ENCODE measurements around the gene CLIP3.
A peak's percentile ranks its signal among the peaks of the same experiment; 100 is the strongest.
"Not testable (repeated sequence)": the region's sequence is repeated elsewhere in the genome, so short reads cannot be mapped to it uniquely, and the experiment has no call there.

Gene CLIP3, protein sequence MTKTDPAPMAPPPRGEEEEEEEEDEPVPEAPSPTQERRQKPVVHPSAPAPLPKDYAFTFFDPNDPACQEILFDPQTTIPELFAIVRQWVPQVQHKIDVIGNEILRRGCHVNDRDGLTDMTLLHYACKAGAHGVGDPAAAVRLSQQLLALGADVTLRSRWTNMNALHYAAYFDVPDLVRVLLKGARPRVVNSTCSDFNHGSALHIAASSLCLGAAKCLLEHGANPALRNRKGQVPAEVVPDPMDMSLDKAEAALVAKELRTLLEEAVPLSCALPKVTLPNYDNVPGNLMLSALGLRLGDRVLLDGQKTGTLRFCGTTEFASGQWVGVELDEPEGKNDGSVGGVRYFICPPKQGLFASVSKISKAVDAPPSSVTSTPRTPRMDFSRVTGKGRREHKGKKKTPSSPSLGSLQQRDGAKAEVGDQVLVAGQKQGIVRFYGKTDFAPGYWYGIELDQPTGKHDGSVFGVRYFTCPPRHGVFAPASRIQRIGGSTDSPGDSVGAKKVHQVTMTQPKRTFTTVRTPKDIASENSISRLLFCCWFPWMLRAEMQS

DNA sequence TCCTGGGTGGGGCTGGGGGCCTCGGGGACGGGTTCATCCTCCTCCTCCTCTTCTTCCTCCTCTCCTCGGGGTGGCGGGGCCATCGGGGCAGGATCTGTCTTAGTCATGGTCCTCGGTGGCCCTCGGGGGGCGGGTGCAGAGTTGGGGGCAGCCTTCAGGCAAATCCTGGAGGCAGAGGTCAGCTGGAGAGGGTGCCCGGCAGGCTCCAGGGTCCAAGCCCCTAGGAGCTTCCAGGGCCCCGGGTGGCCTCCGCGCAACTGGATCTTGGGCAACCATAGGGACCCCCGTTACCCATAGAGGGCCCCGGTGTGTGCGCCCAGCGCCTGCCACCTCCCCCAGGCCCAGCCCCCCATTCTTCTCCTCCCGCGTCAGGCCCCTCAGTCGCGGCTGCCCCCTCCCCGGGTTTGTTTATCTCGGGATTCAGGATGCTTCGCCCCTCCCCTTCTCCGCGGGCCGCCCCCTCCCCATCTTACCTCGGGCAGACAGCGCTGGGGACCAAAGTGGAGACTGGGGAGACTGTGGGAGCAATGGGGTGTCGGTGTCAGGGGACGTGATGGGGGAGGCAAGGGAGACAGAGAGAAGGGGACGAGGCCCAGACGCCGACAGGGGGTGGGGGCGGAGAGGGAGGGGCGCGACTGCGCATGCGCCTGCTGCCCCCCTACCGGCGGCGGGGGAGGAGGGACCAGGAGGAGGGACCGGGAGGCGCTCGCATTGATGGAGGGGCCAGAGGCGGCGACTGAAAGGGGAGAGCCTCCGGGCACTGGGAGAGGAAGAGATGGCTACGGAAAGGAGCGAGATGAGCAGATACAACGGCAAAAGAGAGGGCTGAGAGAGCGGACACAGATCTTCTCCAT lies at the start of gene CLIP3:
Gene CLIP3, minus strand, starts transcription at position 623 of the 854 bp plus-strand sequence. Its CDS starts 516 bp downstream, at position 107.
- Mint-ChIP-seq H3K27ac (peak within 1 kb of the TSS; percentile 7), H3K9me3 (no peaks in the 10 kb centered on the region), H3K36me3 (ENCODE audit: low read depth) (peaks cover 41% of the 10 kb centered on the region), H3K4me1 (ENCODE audit: low read depth) (peaks cover 39% of the 10 kb centered on the region), H3K4me3 (peak within 1 kb of the TSS; percentile 59), H3K27me3 (peaks cover 3% of the 10 kb centered on the region)
- peak; percentile 69 for DNase-seq

DNA sequence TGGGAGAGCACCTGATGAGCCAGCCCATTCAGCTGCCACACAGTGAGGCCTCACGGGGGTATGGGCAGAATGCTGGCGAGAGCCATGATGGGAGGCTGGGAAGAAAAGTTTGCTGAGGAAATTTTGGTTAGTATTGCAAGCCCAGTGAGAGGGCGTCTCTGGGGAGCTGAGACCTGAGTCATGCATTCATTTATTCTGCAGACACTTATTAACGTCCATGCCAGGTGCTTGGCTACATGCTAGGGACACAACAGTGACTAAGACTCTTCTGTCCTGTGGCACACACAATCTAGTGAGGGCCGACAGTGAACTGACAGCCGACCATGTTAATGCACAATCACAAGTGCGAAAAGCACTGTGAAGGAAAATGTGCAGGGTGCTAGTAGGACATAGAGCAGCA lies 49.2 kb upstream of the CLIP3 start:
- Mint-ChIP-seq H3K4me3 (no peak overlapping the region), H3K36me3 (ENCODE audit: low read depth) (peaks cover 87% of the 10 kb centered on the region)

GRCh38 chr19:36081385-36081784 lies 48.7 kb upstream of the CLIP3 start:
- Mint-ChIP-seq H3K36me3 (ENCODE audit: low read depth) (peaks cover 85% of the 10 kb centered on the region), H3K27me3 (no peaks in the 10 kb centered on the region), H3K4me3 (no peak overlapping the region), H3K9me3 (no peaks in the 10 kb centered on the region), H3K4me1 (ENCODE audit: low read depth) (no peaks in the 10 kb centered on the region), H3K27ac (no peak overlapping the region)
- DNase-seq = no peak

More for the DNA sequence above, 49.2 kb upstream of the CLIP3 start:
- no peak for DNase-seq
- Mint-ChIP-seq H3K9me3 (no peaks in the 10 kb centered on the region), H3K4me1 (ENCODE audit: low read depth) (no peaks in the 10 kb centered on the region), H3K27ac (no peak overlapping the region), H3K27me3 (no peaks in the 10 kb centered on the region)

DNA sequence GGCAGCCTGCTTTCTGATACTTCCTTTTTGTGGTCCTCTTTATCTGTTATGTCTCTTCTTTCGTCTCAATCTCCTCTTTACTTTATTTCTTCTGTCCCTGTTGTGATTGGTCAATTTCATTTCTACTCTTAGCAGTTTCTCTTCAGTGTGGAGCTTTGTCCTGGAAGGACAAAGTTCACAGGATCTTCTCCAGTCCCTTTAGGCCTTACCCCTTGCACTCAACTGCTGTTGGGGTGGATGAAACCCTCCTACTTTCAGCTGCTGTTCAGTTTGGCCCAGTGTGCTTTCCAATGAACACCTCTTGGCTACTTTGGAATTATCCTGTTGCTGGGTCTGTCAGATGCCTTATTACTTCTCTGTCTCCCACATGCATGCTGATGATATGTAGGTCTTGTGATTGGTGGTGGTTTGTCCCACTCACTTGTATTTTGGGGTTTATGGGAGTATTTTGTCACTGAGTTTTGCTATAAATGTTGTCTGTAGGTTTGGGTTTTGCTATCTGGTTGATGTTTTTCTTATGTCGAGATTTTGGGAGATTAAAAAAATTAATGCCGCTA lies 46.8 kb upstream of the CLIP3 start:
- no peak overlapping the region for H3K27ac Mint-ChIP-seq
- no peak overlapping the region for H3K4me3 Mint-ChIP-seq
- H3K9me3 Mint-ChIP-seq = no peaks in the 10 kb centered on the region
- DNase-seq = no peak
- no peaks in the 10 kb centered on the region for H3K27me3 Mint-ChIP-seq
- H3K4me1 Mint-ChIP-seq (ENCODE audit: low read depth) = no peaks in the 10 kb centered on the region
- peaks cover 80% of the 10 kb centered on the region for H3K36me3 Mint-ChIP-seq (ENCODE audit: low read depth)

DNA sequence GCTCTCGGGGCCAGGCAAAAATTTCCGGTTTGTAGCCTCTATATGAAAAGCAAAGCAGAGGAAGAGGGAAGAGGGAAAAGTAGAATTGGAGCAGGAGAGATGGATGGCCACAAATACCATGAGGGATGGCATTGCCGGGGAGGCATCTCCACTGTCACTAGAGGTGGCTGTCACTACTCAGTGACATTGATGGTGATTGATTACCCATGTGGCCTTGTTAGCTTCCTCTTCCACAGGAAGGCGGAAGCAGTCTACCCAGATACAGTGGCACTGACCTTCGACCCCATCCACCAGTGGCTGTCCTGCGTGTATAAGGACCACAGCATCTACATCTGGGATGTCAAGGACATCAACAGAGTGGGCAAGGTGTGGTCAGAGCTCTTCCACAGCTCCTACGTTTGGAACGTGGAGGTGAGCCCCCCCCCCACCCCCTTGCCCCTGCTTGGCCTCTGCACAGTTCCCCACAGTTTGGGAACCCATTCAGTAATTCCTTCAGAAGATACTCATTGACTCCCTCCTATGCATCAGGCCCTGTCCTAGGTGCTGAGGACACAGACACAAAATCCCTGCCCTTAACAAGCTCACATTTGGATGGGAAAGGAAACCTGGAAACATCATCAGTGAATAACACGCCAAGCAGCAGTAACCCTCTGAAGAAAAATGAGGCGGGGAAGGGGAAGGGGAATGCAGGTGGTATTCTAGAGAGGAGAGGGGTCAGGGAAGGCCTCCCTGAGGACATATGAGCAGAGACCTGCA lies 40.6 kb upstream of the CLIP3 start:
- peaks cover 74% of the 10 kb centered on the region for H3K36me3 Mint-ChIP-seq (ENCODE audit: low read depth)
- H3K27me3 Mint-ChIP-seq = no peaks in the 10 kb centered on the region
- no peaks in the 10 kb centered on the region for H3K4me1 Mint-ChIP-seq (ENCODE audit: low read depth)
- H3K4me3 Mint-ChIP-seq = no peak overlapping the region
- H3K27ac Mint-ChIP-seq = no peak overlapping the region
- no peaks in the 10 kb centered on the region for H3K9me3 Mint-ChIP-seq
- no peak for DNase-seq

DNA sequence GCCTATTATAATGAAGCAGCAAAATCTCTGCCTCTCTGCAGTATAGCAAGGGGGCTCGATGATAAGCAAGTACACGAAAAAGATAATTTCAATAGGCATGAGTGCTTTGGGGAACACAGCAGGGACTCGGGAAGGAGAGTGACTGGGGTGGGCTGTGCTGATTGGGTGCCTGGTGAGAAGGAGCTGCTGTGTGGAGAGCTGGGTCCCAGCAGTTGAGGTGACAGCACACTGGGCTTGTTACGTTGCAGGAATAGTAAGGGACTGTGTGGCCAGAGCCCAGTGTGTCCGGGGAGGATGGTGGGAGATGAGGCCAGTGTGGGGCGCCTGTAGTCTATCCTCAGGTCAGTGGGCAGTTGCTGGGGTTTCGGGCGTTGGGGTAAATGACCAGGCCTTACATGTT lies 39.4 kb upstream of the CLIP3 start:
- no peak overlapping the region for H3K27ac Mint-ChIP-seq
- no peaks in the 10 kb centered on the region for H3K27me3 Mint-ChIP-seq
- no peaks in the 10 kb centered on the region for H3K4me1 Mint-ChIP-seq (ENCODE audit: low read depth)
- no peaks in the 10 kb centered on the region for H3K9me3 Mint-ChIP-seq
- no peak for DNase-seq
- no peak overlapping the region for H3K4me3 Mint-ChIP-seq
- peaks cover 75% of the 10 kb centered on the region for H3K36me3 Mint-ChIP-seq (ENCODE audit: low read depth)

DNA sequence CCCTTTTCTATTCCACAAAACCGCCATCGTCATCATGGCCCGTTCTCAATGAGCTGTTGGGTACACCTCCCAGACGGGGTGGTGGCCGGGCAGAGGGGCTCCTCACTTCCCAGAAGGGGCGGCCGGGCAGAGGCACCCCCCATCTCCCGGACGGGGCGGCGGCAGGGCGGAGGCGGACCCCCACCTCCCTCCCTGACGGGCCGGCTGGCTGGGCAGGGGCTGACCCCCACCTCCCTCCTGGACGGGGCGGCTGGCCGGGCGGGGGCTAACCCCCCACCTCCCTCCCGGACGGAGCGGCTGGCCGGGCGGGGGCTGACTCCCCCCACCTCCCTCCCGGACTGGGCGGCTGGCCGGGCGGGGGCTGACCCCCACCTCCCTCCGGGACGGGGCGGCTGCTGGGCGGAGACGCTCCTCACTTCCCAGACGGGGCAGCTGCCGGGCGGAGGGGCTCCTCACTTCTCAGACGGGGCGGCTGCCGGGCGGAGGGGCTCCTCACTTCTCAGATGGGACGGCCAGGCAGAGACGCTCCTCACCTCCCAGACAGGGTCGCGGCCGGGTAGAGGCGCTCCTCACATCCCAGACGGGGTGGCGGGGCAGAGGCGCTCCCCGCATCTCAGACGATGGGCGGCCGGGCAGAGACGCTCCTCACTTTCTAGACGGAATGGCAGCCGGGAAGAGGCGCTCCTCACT lies 36.3 kb upstream of the CLIP3 start:
- not testable (repeated sequence) for H3K27ac Mint-ChIP-seq

GRCh38 chr19:36067681-36068080 lies 35.0 kb upstream of the CLIP3 start:
- H3K9me3 Mint-ChIP-seq = no peaks in the 10 kb centered on the region
- H3K4me3 Mint-ChIP-seq = no peak overlapping the region
- no peaks in the 10 kb centered on the region for H3K27me3 Mint-ChIP-seq
- DNase-seq = no peak
- H3K4me1 Mint-ChIP-seq (ENCODE audit: low read depth) = no peaks in the 10 kb centered on the region
- H3K27ac Mint-ChIP-seq = no peak overlapping the region
- peaks cover 78% of the 10 kb centered on the region for H3K36me3 Mint-ChIP-seq (ENCODE audit: low read depth)

More for the DNA sequence above, 36.3 kb upstream of the CLIP3 start:
- H3K36me3 Mint-ChIP-seq (ENCODE audit: low read depth) = peaks cover 81% of the 10 kb centered on the region
- H3K27me3 Mint-ChIP-seq; H3K4me3 Mint-ChIP-seq; DNase-seq; H3K9me3 Mint-ChIP-seq; H3K4me1 Mint-ChIP-seq (ENCODE audit: low read depth): not testable (repeated sequence)

DNA sequence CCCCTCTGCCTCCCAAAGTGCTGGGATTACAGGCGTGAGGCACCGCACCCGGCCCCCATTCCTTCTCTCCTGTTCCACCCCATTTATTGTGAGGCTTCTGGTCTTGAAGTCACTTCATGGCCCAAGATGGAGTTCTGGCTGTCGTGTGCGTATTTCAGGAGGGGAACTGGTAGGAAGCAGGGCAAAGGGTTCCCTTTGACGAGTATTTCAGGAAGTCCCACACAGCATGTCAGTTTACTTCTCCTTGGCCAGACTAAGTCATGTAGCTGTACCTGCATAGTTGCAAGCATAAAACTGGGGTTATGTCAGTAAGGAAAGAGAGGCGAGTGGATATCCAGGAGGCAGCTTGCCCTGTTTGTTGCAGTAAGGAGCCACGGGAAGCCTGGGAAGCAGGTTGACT lies 32.2 kb upstream of the CLIP3 start:
- Mint-ChIP-seq H3K36me3 (ENCODE audit: low read depth) (peaks cover 78% of the 10 kb centered on the region), H3K27me3 (no peaks in the 10 kb centered on the region), H3K4me1 (ENCODE audit: low read depth) (no peaks in the 10 kb centered on the region), H3K4me3 (no peak overlapping the region), H3K27ac (no peak overlapping the region), H3K9me3 (no peaks in the 10 kb centered on the region)
- DNase-seq = no peak

DNA sequence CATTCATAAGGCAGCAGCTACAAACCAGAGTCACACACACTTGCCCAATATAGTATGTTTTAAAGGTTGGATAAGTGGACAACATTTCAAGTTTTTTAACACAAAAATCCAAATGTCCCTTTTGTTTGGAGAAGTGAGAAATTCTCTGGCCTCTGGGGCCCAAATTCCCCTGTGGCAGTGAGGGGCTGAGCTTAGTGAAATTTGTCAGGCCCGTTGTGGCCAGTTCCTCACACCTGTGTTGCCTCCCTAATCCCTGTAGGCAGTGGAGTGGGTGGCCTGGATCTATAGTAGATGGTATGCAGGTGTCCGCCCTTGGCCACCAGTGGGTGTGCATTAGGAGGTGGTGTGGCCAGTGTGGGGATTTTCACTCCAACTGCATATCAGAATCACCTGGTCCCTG lies 28.7 kb upstream of the CLIP3 start:
- H3K27me3 Mint-ChIP-seq = no peaks in the 10 kb centered on the region
- no peak overlapping the region for H3K4me3 Mint-ChIP-seq
- no peak overlapping the region for H3K27ac Mint-ChIP-seq
- peaks cover under 1% of the 10 kb centered on the region for H3K4me1 Mint-ChIP-seq (ENCODE audit: low read depth)
- peaks cover 74% of the 10 kb centered on the region for H3K36me3 Mint-ChIP-seq (ENCODE audit: low read depth)
- no peak for DNase-seq
- H3K9me3 Mint-ChIP-seq = no peaks in the 10 kb centered on the region

DNA sequence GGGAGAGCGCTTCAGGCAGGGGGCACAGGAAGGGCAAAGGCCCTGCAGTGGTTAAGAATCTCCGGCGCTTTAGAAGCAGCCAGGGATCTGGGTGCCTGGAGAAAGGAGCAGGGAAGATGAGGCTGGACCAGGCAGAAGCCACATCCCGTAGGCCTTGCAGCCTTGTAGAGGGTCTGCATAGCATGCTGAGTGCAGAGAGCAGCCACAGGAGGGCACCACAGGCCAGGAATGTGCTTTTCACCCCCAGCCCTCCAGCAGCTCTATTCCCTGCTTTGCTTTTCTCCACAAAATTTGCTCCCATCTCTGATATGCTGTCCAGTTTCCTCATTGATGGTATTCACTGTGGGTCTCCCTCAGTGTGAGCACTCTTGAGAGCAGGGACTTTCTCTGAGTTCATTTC lies 27.8 kb upstream of the CLIP3 start:
- H3K9me3 Mint-ChIP-seq = no peaks in the 10 kb centered on the region
- no peak overlapping the region for H3K4me3 Mint-ChIP-seq
- DNase-seq = peak; percentile 44

GRCh38 chr19:36059180-36059910 lies 26.7 kb upstream of the CLIP3 start:
- H3K27ac Mint-ChIP-seq = no peak overlapping the region
- no peak for DNase-seq
- no peaks in the 10 kb centered on the region for H3K27me3 Mint-ChIP-seq
- no peak overlapping the region for H3K4me3 Mint-ChIP-seq
- peaks cover 62% of the 10 kb centered on the region for H3K36me3 Mint-ChIP-seq (ENCODE audit: low read depth)
- H3K4me1 Mint-ChIP-seq (ENCODE audit: low read depth) = peaks cover 13% of the 10 kb centered on the region
- no peaks in the 10 kb centered on the region for H3K9me3 Mint-ChIP-seq

More for the DNA sequence above, 27.8 kb upstream of the CLIP3 start:
- Mint-ChIP-seq H3K4me1 (ENCODE audit: low read depth) (peaks cover 9% of the 10 kb centered on the region), H3K27ac (no peak overlapping the region), H3K27me3 (no peaks in the 10 kb centered on the region), H3K36me3 (ENCODE audit: low read depth) (peaks cover 67% of the 10 kb centered on the region)
